Amygdala (tissue), 56 donors: ENCODE measurements around the gene MTIF3.
A peak's percentile ranks its signal among the peaks of the same experiment; 100 is the strongest.

Source experiments
- DNase-seq, 56 donors: peaks; one replicate each; lab custom pipeline; 2025; lab: John Stamatoyannopoulos, UW

MTIF3 gene

DNA sequence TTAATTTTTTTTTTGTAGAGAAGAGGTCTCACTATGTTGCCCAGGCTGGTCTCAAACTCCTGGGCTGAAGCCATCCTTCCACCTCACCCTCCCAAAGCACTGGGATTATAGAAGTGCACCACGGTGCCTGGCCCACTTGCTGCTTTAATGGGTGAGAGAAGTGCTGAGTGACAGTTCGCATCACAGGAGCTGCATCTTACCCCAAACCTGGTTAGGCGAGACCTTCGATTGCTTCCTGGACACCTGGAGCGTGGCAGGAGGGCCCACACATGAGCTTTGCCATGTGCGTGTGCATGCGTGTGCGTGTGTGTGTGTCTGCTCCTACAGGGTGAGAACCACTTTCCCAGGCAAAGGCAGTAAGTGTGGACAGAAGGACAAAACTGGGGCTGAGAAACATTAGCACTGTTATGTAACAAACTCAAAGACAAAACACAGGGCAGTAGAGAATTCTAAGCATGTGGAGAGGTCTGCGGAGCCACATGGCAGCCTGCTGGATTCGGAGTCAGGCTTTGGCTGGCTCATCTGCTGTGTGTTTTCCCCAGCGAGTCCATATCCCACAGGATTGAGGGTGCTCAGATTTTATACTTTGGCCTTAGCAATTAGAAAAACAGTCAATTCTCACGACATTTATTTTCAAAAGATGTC is 11.7 kb upstream of the MTIF3 start:
- DNase-seq = peak in 1 of 56 donors; percentile 23

DNA sequence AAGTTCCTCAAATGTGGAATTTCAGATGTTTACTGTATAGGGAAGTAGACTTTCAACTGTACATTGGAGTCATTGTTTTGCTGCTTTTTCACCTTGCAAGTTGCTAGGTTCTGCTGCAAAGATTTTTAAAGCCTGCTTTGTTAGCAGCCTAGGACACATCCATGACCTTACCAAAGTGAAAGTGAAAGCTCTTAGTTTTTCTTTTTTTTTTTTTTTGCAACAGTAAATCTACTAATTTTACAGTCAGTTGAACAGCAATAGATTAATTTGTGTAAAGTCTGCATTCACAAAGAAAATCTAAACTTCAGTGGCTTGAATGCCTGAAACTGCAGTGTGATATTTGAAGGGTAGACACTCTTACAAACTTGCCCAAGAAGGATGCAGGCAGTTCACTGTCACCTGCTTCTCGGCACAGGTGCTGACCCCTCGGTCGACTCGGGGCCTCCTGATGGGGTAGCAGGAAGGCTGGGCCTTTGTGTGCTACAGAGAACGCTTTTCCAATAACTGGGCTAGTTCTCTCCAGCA is 5.0 kb upstream of the MTIF3 start:
- no peak for DNase-seq

DNA sequence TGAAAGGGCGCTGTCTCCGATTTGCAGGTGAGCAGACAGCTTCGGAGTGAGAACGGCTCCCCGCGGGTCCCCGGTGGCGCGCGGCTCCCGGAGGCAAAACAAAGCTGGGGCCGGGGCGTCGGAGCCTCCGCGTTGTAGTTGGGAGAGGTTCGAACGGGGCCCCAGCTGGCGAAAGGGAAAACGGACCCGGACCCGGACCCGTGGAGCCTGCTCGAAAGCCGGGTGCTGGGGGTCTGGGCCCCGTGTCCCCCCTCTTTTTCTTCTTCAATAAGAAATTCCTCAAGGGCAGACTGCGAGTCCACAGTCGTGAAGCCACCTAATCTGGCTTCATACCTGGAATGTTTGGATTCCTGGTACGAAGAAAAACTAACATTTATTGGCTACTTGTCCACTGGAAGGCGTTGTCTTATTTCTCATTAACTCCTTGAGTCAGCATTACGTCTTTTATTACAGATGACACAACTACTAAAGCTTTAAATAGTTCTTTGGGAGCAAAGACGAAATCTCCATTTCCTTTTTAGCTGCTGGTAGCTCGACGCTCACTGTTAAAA is 632 bp upstream of the MTIF3 start:
- peak in 17 of 56 donors; percentile 10 to 61 (median 39) for DNase-seq

- DNase-seq = no peak
These were observed 1.2 kb downstream of the MTIF3 start for GRCh38 chr13:27449081-27449603.

DNA sequence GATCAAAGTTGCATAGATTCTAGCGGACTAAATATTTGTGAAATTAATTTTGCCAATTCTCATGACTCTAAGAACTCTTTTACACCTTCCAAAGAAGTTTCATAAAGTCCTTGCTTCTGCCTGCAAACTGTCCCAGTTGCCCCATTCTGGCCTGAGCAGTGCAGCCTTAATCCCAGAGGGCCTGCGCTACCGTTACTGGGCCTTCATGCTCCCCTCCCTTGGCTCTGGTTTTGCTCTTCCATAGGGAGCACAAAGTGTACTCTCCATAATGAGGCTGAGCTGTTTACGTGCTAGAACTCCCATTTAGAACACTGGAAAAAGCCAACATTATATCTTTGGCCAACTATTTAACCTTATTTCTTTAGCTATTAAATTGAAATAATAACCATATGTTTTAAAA is 2.1 kb downstream of the MTIF3 start:
- DNase-seq = no peak

DNA sequence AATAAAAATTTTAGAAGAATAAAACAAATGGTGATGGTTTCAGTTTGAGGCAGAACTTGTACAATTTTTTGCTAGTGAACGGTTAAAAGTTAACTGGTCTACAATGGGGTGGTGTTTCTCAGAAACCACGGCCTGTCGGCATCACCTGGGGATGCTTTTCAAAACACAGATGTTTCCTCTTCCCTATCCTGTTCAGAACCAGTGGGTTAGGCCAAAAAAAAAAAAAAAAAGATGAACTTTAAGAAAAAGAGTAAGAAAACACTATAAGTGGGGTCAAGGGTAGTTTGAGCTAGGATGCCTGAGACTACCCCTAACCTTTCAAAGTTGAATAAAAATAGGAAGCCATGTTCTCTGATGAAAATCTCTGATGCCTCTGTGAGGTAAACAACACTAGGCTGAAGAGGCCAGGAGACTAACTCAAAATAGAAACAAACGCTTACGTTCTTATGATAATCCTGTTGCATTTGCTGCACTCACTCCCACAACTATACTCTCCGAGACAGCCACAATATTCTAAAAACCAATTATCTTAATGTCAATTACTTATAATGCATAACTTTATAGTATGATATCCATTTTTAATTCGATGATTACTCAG is 3.3 kb downstream of the MTIF3 start:
- no peak for DNase-seq

DNA sequence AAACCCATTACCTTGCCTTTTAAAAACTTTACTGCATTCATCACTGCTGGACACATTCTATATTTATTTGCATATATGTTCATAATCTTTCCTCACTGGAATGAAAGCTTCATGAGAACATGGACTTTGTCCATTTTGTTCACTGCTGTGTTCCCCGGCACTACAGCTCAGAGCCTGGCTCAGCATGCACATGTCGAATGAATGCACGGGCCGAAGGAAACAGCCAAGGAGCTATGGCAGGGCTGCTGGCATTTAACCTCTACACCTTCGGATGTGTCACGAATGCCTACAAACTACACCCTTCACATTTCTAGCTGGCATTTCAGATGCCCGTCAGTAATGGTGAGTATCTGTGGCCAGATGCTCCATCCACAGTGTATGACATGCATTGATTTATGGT is 7.6 kb downstream of the MTIF3 start:
- DNase-seq = no peak

- no peak for DNase-seq
These were observed 8.2 kb downstream of the MTIF3 start for GRCh38 chr13:27442071-27442647.

DNA sequence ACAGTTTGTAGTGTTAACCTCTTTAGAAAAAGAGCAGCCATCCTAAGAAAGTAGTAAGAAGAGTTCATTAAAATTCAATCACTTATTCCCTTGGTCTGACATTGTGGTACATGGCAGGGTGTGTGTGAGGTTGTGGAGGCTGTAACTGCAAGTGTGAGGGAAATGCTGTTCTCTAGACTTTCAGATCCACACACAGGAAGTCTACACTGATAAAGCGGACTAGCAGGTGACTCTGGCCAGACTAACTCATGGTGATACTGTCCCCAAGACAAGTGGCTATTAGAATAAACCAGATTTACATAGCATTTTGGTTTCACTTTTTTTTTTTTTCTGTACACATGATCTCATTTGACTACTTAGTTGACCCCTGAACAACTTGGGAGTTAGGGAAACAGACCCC is 10.0 kb downstream of the MTIF3 start:
- DNase-seq = no peak

GRCh38 chr13:27437126-27437525 is 13.2 kb downstream of the MTIF3 start:
- no peak for DNase-seq

DNA sequence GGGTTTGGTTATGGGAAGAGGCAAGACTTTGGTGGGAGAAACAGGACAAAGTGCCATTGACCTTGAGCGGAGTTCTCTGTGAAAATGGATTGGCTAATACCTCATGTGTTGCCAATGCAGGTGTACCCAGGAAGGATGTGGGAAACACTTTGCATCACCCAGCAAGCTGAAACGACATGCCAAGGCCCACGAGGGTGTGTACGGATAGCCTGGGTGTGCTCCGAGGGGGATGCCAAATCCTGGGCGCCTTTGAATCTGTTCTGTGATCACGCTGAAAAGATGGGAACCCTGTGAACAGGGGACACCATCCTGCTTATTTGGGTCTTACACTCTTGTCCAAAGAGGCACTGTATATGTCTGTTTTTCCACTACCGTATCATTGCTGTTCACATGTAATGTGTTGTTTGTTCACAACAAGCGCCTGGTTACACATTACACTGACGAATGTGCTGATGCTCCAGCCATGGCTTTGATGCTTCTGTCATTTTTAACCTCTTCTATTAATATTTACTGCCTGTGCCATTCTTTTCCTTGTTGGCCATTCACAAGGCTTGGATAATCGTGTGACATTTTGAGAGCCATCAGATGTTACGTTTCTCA is 17.7 kb downstream of the MTIF3 start:
- DNase-seq = no peak

- DNase-seq = no peak
These were observed 18.2 kb downstream of the MTIF3 start for GRCh38 chr13:27432180-27432579.

GRCh38 chr13:27428160-27428559 is 22.2 kb downstream of the MTIF3 start:
- DNase-seq = no peak

GRCh38 chr13:27427641-27428040 is 22.7 kb downstream of the MTIF3 start:
- DNase-seq = no peak

DNA sequence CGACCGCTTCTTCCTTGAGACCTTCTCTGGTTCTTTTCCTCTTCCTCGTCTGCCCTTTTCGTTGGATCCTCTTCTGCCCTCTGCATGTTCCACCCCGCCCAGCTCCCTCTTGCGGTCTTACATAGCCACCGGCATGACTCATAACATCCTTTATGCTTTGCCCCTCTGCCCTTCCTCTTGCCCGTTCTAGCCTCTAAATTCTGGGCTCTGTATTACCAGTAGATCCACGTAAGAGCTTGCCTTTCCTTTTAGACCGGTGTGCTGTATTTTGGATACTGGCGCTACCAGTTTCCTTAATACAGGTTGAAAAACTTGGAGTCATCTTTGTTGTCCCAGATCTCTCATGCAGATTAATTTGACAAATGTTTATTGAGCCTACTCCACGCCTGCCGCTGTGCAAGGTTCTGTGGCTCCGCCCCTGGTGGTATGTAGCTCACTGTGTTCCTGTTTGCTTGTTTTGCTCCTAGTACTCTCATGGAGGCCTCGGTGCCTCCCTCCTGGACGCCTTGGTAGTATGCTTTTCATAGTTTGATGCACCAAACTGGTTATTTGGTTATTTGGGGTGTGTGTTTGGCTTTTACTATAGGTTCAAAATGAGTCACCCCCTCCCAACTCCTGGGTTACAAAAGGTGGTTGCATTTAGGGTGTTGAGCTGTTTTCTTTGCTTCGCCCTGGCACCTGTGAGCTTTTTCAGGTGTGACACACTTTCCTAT is 24.3 kb downstream of the MTIF3 start:
- peak in 22 of 56 donors; percentile 7 to 45 (median 21) for DNase-seq

- no peak for DNase-seq
These were observed 25.0 kb downstream of the MTIF3 start for GRCh38 chr13:27425158-27425917.

- peak; percentile 11 to 88 (median 70) for DNase-seq
These were observed 25.9 kb downstream of the MTIF3 start, which contains the start of gene GTF3A for GRCh38 chr13:27424246-27425157. GTF3A (plus strand) TSS chr13:27424619.

- DNase-seq = peak in 2 of 56 donors; percentile 2 to 6
These were observed 27.0 kb downstream of the MTIF3 start for GRCh38 chr13:27423333-27423732.
